ENCODE measurements around the gene FAM240A.

The FAM240A gene

GRCh38 chr3:46648096-46648495 is 35.8 kb downstream of the FAM240A start:
- TF ChIP-seq POLR2AphosphoS5 (IDR thresholded peaks at IDR 0.05; ENCODE audit: low read depth, low read length) (no peak), FOXP2 (optimal IDR thresholded peaks at IDR 0.05; ENCODE audit: borderline replicate concordance, extremely low read depth, extremely low read length, insufficient read depth) (no peak), TAF1 (IDR thresholded peaks at IDR 0.05; ENCODE audit: borderline replicate concordance, insufficient read depth, low read length) (no peak), SIN3A (IDR thresholded peaks at IDR 0.05; ENCODE audit: borderline replicate concordance, insufficient read depth, low read length) (no peak), REST (IDR thresholded peaks at IDR 0.05; ENCODE audit: insufficient read depth in 1 of 2, low read depth in 2 of 2, low read length in 2 of 2) (no peak)

- TF ChIP-seq TAF1 (IDR thresholded peaks at IDR 0.05; ENCODE audit: borderline replicate concordance, insufficient read depth, low read length) (no peak), POLR2AphosphoS5 (IDR thresholded peaks at IDR 0.05; ENCODE audit: low read depth, low read length) (no peak)
Measured at GRCh38 chr3:46649436-46649835, 37.1 kb downstream of the FAM240A start.

- no peak for TF ChIP-seq REST (IDR thresholded peaks at IDR 0.05; ENCODE audit: insufficient read depth in 1 of 2, low read depth in 2 of 2, low read length in 2 of 2)
- no peak for TF ChIP-seq TAF1 (IDR thresholded peaks at IDR 0.05; ENCODE audit: borderline replicate concordance, insufficient read depth, low read length)
- no peak for TF ChIP-seq FOXP2 (optimal IDR thresholded peaks at IDR 0.05; ENCODE audit: borderline replicate concordance, extremely low read depth, extremely low read length, insufficient read depth)
- TF ChIP-seq POLR2AphosphoS5 (IDR thresholded peaks at IDR 0.05; ENCODE audit: low read depth, low read length) = no peak
- no peak for TF ChIP-seq SIN3A (IDR thresholded peaks at IDR 0.05; ENCODE audit: borderline replicate concordance, insufficient read depth, low read length)
Measured at GRCh38 chr3:46651084-46651483, 38.8 kb downstream of the FAM240A start.

GRCh38 chr3:46655271-46655670 is 42.9 kb downstream of the FAM240A start:
- TF ChIP-seq FOXP2 (optimal IDR thresholded peaks at IDR 0.05; ENCODE audit: borderline replicate concordance, extremely low read depth, extremely low read length, insufficient read depth) = no peak
- TF ChIP-seq POLR2AphosphoS5 (IDR thresholded peaks at IDR 0.05; ENCODE audit: low read depth, low read length) = no peak
- TF ChIP-seq SIN3A (IDR thresholded peaks at IDR 0.05; ENCODE audit: borderline replicate concordance, insufficient read depth, low read length) = no peak
- TF ChIP-seq TAF1 (IDR thresholded peaks at IDR 0.05; ENCODE audit: borderline replicate concordance, insufficient read depth, low read length) = no peak
- no peak for TF ChIP-seq REST (IDR thresholded peaks at IDR 0.05; ENCODE audit: insufficient read depth in 1 of 2, low read depth in 2 of 2, low read length in 2 of 2)

- no peak for TF ChIP-seq TAF1 (IDR thresholded peaks at IDR 0.05; ENCODE audit: borderline replicate concordance, insufficient read depth, low read length)
Measured at GRCh38 chr3:46656778-46657556, 44.6 kb downstream of the FAM240A start.

- TF ChIP-seq TAF1 (IDR thresholded peaks at IDR 0.05; ENCODE audit: borderline replicate concordance, insufficient read depth, low read length) (no peak), REST (IDR thresholded peaks at IDR 0.05; ENCODE audit: insufficient read depth in 1 of 2, low read depth in 2 of 2, low read length in 2 of 2) (no peak)
Measured at GRCh38 chr3:46659285-46659684, 47.0 kb downstream of the FAM240A start.
